A673 (cell line): ENCODE measurements around the gene IL22RA1. TPM values are rescaled to one million over a fixed set of nuclear protein-coding genes. Genes with fewer than 3 reads are reported as not detected.

ENCODE experiments used
- BruUV-seq: library from RNA; stranded (reverse); fragments of 400-500 nt; replicated peaks from 2 replicates; lab custom pipeline; 2021; lab: Mats Ljungman, UMichigan
- CTCF ChIA-PET: fragments of 300-600 bp; sonication (Branson Sonifier 250); formaldehyde crosslinking; loops from one replicate; lab custom pipeline; 2022; ENCODE audit warnings: antibody characterized with exemption; lab: Charles Lee
- POLR2A ChIA-PET: fragments of 300-600 bp; sonication (Branson Sonifier 250); formaldehyde crosslinking; loops from one replicate; lab custom pipeline; 2022; ENCODE audit warnings: antibody characterized with exemption; ENCODE audit not compliant: low non-redundant PET; lab: Charles Lee
- DNase-seq: peaks from one replicate; pipeline ENCODE4 v3.0.0-alpha.2; 2015; ENCODE audit warnings: low spot score
- H3K27ac ChIP-seq: fragments of 200-600 bp; sonication (generic); 2 replicates; pipeline ENCODE4 v1.5.1; 2016; ENCODE audit warnings: mixed run types, low read depth, mild to moderate bottlenecking, mixed read lengths, antibody characterized with exemption, low read length; ENCODE audit not compliant: poor library complexity, severe bottlenecking
- H3K27me3 ChIP-seq: fragments of 200-600 bp; sonication (generic); replicated peaks from 2 replicates; pipeline ENCODE4 v1.6.1; 2017; ENCODE audit warnings: mixed run types, low read depth, mild to moderate bottlenecking, mixed read lengths, antibody characterized with exemption, low read length; ENCODE audit not compliant: insufficient read depth, poor library complexity
- H3K36me3 ChIP-seq: fragments of 200-600 bp; sonication (generic); 2 replicates; pipeline ENCODE4 v1.6.1; 2016; ENCODE audit warnings: mixed run types, mild to moderate bottlenecking, mixed read lengths, antibody characterized with exemption, low read length; ENCODE audit not compliant: insufficient read depth, poor library complexity, severe bottlenecking
- H3K4me1 ChIP-seq: fragments of 200-600 bp; sonication (generic); 2 replicates; pipeline ENCODE4 v1.6.1; 2017; ENCODE audit warnings: mixed run types, mild to moderate bottlenecking, mixed read lengths, antibody characterized with exemption, low read length; ENCODE audit not compliant: insufficient read depth, poor library complexity, severe bottlenecking
- H3K4me3 ChIP-seq: fragments of 200-600 bp; sonication (generic); 2 replicates; pipeline ENCODE4 v1.5.1; 2016; ENCODE audit warnings: low read depth, mixed run types, mild to moderate bottlenecking, mixed read lengths, low read length; ENCODE audit not compliant: poor library complexity, severe bottlenecking
- H3K9me3 ChIP-seq: fragments of 200-600 bp; sonication (generic); 2 replicates; pipeline ENCODE4 v1.6.1; 2016; ENCODE audit warnings: mixed run types, low read depth, mild to moderate bottlenecking, mixed read lengths, antibody characterized with exemption, low read length; ENCODE audit not compliant: poor library complexity, severe bottlenecking
- EZH2 ChIP-seq: fragments of 200-600 bp; sonication (generic); IDR thresholded peaks from 2 replicates; pipeline ENCODE4 v1.6.1; 2017; ENCODE audit warnings: borderline replicate concordance, low read depth, mild to moderate bottlenecking, mixed read lengths, antibody characterized with exemption, low read length; ENCODE audit not compliant: poor library complexity, severe bottlenecking
- intact Hi-C: fragments of 100-400 bp; cut with micrococcal nuclease; formaldehyde crosslinking; loops from one replicate; pipeline ENCODE4 v1.10.0; 2022; ENCODE audit not compliant: unreplicated experiment
- total RNA-seq: library from RNA; stranded (reverse); gene quantifications from 2 replicates; pipeline ENCODE4 v1.2.3, GENCODE V29; 2021
- TF ChIP-seq, protein P1 (sequence below): fragments of 300-800, 200-600 bp; sonication (generic); conservative IDR thresholded peaks from 2 replicates; pipeline ENCODE4 v1.5.1; 2017; ENCODE audit warnings: low read depth, mild to moderate bottlenecking, antibody characterized with exemption, low read length, moderate library complexity, mixed read lengths

Gene IL22RA1
- total RNA-seq, 1 experiment from 2014 or later, result 0.24 TPM

DNA sequence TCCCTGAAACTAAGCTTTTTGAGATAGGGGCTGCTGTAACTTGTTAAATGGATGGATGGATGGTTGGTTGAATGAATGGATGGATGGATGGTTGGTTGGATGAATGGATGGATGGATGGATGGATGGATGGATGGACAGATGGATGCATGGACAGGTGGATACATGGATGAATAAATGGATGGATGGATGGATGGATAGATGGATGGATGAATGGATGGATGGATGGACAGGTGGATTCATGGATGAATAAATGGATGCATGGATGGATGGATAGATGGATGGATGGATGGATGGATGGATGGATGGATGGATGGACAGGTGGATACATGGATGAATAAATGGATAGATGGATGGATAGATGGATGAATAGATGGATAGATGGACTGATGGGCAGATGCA lies 57.9 kb downstream of the IL22RA1 start:
- Histone ChIP-seq H3K4me1 (no peaks in the 10 kb centered on the region), H3K4me3 (no peak overlapping the region), H3K27me3 (no peaks in the 10 kb centered on the region), H3K27ac (no peak overlapping the region), H3K9me3 (no peaks in the 10 kb centered on the region), H3K36me3 (no peaks in the 10 kb centered on the region)
- CTCF ChIA-PET, result no interaction called here
- no TSS peak for BruUV-seq
- no peak for DNase-seq
- TF ChIP-seq EZH2, result no peak
- TF ChIP-seq, protein P1, sequence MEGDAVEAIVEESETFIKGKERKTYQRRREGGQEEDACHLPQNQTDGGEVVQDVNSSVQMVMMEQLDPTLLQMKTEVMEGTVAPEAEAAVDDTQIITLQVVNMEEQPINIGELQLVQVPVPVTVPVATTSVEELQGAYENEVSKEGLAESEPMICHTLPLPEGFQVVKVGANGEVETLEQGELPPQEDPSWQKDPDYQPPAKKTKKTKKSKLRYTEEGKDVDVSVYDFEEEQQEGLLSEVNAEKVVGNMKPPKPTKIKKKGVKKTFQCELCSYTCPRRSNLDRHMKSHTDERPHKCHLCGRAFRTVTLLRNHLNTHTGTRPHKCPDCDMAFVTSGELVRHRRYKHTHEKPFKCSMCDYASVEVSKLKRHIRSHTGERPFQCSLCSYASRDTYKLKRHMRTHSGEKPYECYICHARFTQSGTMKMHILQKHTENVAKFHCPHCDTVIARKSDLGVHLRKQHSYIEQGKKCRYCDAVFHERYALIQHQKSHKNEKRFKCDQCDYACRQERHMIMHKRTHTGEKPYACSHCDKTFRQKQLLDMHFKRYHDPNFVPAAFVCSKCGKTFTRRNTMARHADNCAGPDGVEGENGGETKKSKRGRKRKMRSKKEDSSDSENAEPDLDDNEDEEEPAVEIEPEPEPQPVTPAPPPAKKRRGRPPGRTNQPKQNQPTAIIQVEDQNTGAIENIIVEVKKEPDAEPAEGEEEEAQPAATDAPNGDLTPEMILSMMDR, result no peak
- POLR2A ChIA-PET, result no interaction called here
- intact Hi-C loops, result no loop called here

DNA sequence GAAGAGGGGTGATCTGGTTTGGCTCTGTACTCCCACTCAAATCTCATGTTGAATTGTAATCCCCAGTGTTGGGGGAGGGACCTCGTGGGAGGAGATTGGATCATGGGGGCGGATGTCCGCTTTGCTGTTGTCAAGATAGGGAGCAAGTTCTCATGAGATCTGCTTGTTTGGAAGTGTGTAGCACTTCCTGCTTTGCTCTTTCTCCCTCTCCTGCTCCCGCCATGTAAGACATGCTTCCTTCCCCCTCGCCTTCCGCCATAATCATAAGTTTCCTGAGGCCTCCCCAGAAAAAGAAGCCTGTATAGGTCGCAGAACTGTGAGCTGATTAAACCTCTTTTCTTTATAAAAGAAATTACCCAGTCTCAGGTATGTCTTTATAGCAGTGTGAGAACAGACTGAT lies 58.9 kb downstream of the IL22RA1 start:
- TF ChIP-seq EZH2, result no peak
- TF ChIP-seq, protein P1, result no peak
- no peak for DNase-seq
- no TSS peak for BruUV-seq
- POLR2A ChIA-PET, result no interaction called here
- Histone ChIP-seq H3K36me3 (no peaks in the 10 kb centered on the region), H3K9me3 (no peaks in the 10 kb centered on the region), H3K27me3 (no peaks in the 10 kb centered on the region), H3K27ac (no peak overlapping the region), H3K4me1 (no peaks in the 10 kb centered on the region), H3K4me3 (no peak overlapping the region)
- CTCF ChIA-PET, result no interaction called here
- intact Hi-C loops, result no loop called here

DNA sequence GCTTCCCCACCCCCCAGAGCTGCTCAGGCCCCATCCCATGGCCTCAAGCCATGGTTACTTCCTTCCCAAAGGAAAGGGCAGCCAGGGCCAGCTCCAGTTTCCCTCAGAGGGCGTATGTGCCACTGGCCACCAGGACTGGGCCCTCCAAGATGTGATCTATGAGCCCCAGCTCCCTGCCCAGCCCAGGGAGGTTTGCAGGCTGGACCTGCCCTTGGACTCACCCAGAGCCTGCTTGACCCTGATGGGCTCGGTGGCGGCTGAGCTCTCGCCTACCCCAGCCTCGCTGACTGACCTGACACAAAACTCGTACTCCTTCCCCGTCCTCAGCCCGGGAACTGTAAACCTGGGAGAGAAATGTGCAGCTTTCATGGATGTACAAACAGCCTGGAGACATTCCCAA lies 60.6 kb downstream of the IL22RA1 start:
- no TSS peak for BruUV-seq
- CTCF ChIA-PET, result no interaction called here

More for the DNA sequence above, 60.6 kb downstream of the IL22RA1 start:
- intact Hi-C loops, result no loop called here
- TF ChIP-seq, protein P1, result no peak
- TF ChIP-seq EZH2, result no peak
- no peak for DNase-seq
- Histone ChIP-seq H3K9me3 (no peaks in the 10 kb centered on the region), H3K27me3 (no peaks in the 10 kb centered on the region), H3K27ac (no peak overlapping the region), H3K4me3 (no peak overlapping the region), H3K4me1 (no peaks in the 10 kb centered on the region), H3K36me3 (no peaks in the 10 kb centered on the region)
- POLR2A ChIA-PET, result no interaction called here
